DND-41 (cell line): ENCODE measurements around the gene KIF3C.

Experiments used
- CTCF ChIP-seq: IDR thresholded peaks from 2 replicates; pipeline ENCODE4 v1.5.1; 2012; ENCODE audit warnings: borderline replicate concordance, low read length, moderate library complexity, mild to moderate bottlenecking; ENCODE audit not compliant: poor library complexity, severe bottlenecking; ENCODE audit errors: extremely low read depth
- EZH2 ChIP-seq: IDR thresholded peaks from 3 replicates; pipeline ENCODE4 v1.6.1; 2012; ENCODE audit warnings: borderline replicate concordance, low read depth, mild to moderate bottlenecking, moderate library complexity, low read length, inconsistent platforms; ENCODE audit not compliant: severe bottlenecking

GRCh38 chr2:25976983-25977741, 5.1 kb downstream of the KIF3C start:
- no peak for TF ChIP-seq CTCF
- TF ChIP-seq EZH2 = no peak
